HCT116 (cell line): ENCODE data around the gene C2orf68. TPM values are rescaled to one million over a fixed set of nuclear protein-coding genes. Genes with fewer than 3 reads are reported as not detected.

ENCODE experiments used
- ATAC-seq: fragments of 200-7000 bp; cut with Tn5 transposase; 2 replicates; pipeline ENCODE4 v1.9.1; 2020; ENCODE audit warnings: mild to moderate bottlenecking, moderate library complexity
- BruUV-seq: library from RNA; stranded (reverse); fragments of 400-500 nt; replicated peaks from 2 replicates; lab custom pipeline; 2021; lab: Mats Ljungman, UMichigan
- CTCF ChIA-PET: fragments of 300-600 bp; sonication (Branson Sonifier 250); formaldehyde crosslinking; loops from one replicate; lab custom pipeline; 2021; ENCODE audit warnings: antibody characterized with exemption; lab: Charles Lee
- POLR2A ChIA-PET: fragments of 300-600, 350-600 bp; sonication (Branson Sonifier 250); formaldehyde crosslinking; loops from one replicate; lab custom pipeline; 2021; ENCODE audit warnings: antibody characterized with exemption; lab: Charles Lee
- RAD21 ChIA-PET, 2 experiments: fragments of 300-600 bp; sonication (Branson Sonifier 250); formaldehyde crosslinking; loops; one replicate each; lab custom pipeline; 2023; ENCODE audit warnings: low total read pairs in 2 of 2; ENCODE audit not compliant: uncharacterized antibody in 2 of 2, unreplicated experiment in 2 of 2, low non-redundant PET in 1 of 2; lab: Charles Lee
- DNase-seq: peaks from one replicate; pipeline ENCODE4 v3.0.0-alpha.2; 2010; ENCODE audit warnings: low read depth, low spot score
- H2AFZ ChIP-seq: fragments of 200-600 bp; shearing (Covaris generic), sonication (generic); 2 replicates; pipeline ENCODE4 v1.6.1; 2017; ENCODE audit warnings: low read depth, mixed run types, mixed read lengths, antibody characterized with exemption, low read length; ENCODE audit not compliant: poor library complexity, severe bottlenecking
- H3K27ac ChIP-seq: 2 replicates; pipeline ENCODE4 v1.5.1; 2012; ENCODE audit warnings: low read depth, low read length
- H3K27me3 ChIP-seq: fragments of 200-600 bp; sonication (generic); 2 replicates; pipeline ENCODE4 v1.6.1; 2016; ENCODE audit warnings: mixed run types, low read length, mixed read lengths; ENCODE audit not compliant: insufficient read depth
- H3K36me3 ChIP-seq, 2 experiments: fragments of 200-500 bp in 1 of 2; fragments of 200-600 bp in 1 of 2; sonication (Bioruptor generic) in 1 of 2; sonication (generic) in 1 of 2; 2 replicates each; pipeline versions ENCODE4 v1.5.1 to v1.6.1; 2014 to 2016; ENCODE audit warnings: low read length in 2 of 2, inconsistent platforms in 1 of 2, mixed read lengths in 1 of 2, mixed run types in 1 of 2; ENCODE audit not compliant: insufficient read depth in 2 of 2, control insufficient read depth in 1 of 2
- H3K4me1 ChIP-seq, 2 experiments: fragments of 200-600 bp in 1 of 2; sonication (generic) in 1 of 2; 2 replicates each; pipeline versions ENCODE4 v1.5.1 to v1.6.1; 2012 to 2017; ENCODE audit warnings: low read length in 2 of 2, inconsistent platforms in 1 of 2, mild to moderate bottlenecking in 1 of 2, mixed read lengths in 1 of 2, mixed run types in 1 of 2, moderate library complexity in 1 of 2; ENCODE audit not compliant: insufficient read depth in 2 of 2, control insufficient read depth in 1 of 2
- H3K4me2 ChIP-seq: fragments of 200-600 bp; sonication (generic); 2 replicates; pipeline ENCODE4 v1.6.1; 2017; ENCODE audit warnings: mixed run types, low read length, mixed read lengths
- H3K4me3 ChIP-seq, 2 experiments: fragments of 200-600 bp in 1 of 2; sonication (generic) in 1 of 2; replicated peaks in 1 of 2; 2 replicates each; pipeline ENCODE4 v1.5.1; 2011 to 2016; ENCODE audit warnings: low read length in 2 of 2, control low read depth in 1 of 2, low read depth in 1 of 2, mild to moderate bottlenecking in 1 of 2, mixed read lengths in 1 of 2, mixed run types in 1 of 2
- H3K79me2 ChIP-seq: fragments of 200-600 bp; sonication (generic); 2 replicates; pipeline ENCODE4 v1.6.1; 2017; ENCODE audit warnings: mild to moderate bottlenecking, mixed run types, low read length, moderate library complexity, mixed read lengths; ENCODE audit not compliant: insufficient read depth
- H3K9ac ChIP-seq: fragments of 200-600 bp; sonication (generic); 2 replicates; pipeline ENCODE4 v1.6.1; 2016; ENCODE audit warnings: low read length, mixed read lengths
- H3K9me2 ChIP-seq: fragments of 200-600 bp; sonication (generic), shearing (Covaris generic); 2 replicates; pipeline ENCODE4 v1.6.1; 2017; ENCODE audit warnings: mixed run types, mild to moderate bottlenecking, moderate library complexity; ENCODE audit not compliant: insufficient read depth
- H3K9me3 ChIP-seq, 2 experiments: fragments of 200-500 bp in 1 of 2; fragments of 200-600 bp in 1 of 2; sonication (Bioruptor generic) in 1 of 2; sonication (generic) in 1 of 2; 2 replicates each; pipeline ENCODE4 v1.6.1; 2014 to 2017; ENCODE audit warnings: low read length in 2 of 2, mixed read lengths in 2 of 2, inconsistent platforms in 1 of 2, low read depth in 1 of 2, mild to moderate bottlenecking in 1 of 2, mixed run types in 1 of 2, moderate library complexity in 1 of 2; ENCODE audit not compliant: control insufficient read depth in 1 of 2, insufficient read depth in 1 of 2
- H4K20me1 ChIP-seq: fragments of 200-600 bp; sonication (generic), shearing (Covaris generic); 2 replicates; pipeline ENCODE4 v1.6.1; 2017; ENCODE audit warnings: mixed run types, mild to moderate bottlenecking, moderate library complexity; ENCODE audit not compliant: insufficient read depth
- CBX3 ChIP-seq: IDR thresholded peaks from 2 replicates; pipeline ENCODE4 v1.6.1; 2012; ENCODE audit warnings: low read depth
- CEBPB ChIP-seq: IDR thresholded peaks from 2 replicates; pipeline ENCODE4 v1.6.1; 2012; ENCODE audit warnings: low read depth
- EGR1 ChIP-seq: IDR thresholded peaks from 2 replicates; pipeline ENCODE4 v1.6.1; 2012; ENCODE audit warnings: low read depth
- EZH2 ChIP-seq: fragments of 200-600 bp; sonication (generic); IDR thresholded peaks from 2 replicates; pipeline ENCODE4 v1.6.1; 2017; ENCODE audit warnings: antibody characterized with exemption, mixed run types
- EZH2phosphoT487 ChIP-seq: fragments of 200-600 bp; IDR thresholded peaks from 2 replicates; pipeline ENCODE4 v1.6.1; 2018; ENCODE audit warnings: antibody characterized with exemption, borderline replicate concordance
- JUND ChIP-seq: IDR thresholded peaks from 2 replicates; pipeline ENCODE4 v1.6.1; 2012
- MAX ChIP-seq: IDR thresholded peaks from 2 replicates; pipeline ENCODE4 v1.6.1; 2012
- RAD21 ChIP-seq: IDR thresholded peaks from 2 replicates; pipeline ENCODE4 v1.6.1; 2012; ENCODE audit warnings: low read depth, mild to moderate bottlenecking
- SIN3A ChIP-seq: IDR thresholded peaks from 2 replicates; pipeline ENCODE4 v1.6.1; 2012; ENCODE audit warnings: low read depth
- SP1 ChIP-seq: IDR thresholded peaks from 2 replicates; pipeline ENCODE4 v1.6.1; 2012; ENCODE audit warnings: low read depth
- SRF ChIP-seq: IDR thresholded peaks from 2 replicates; pipeline ENCODE4 v1.6.1; 2012; ENCODE audit warnings: low read depth
- TCF7L2 ChIP-seq: IDR thresholded peaks from 2 replicates; pipeline ENCODE4 v1.7.0; 2011; ENCODE audit warnings: borderline replicate concordance, inconsistent platforms; ENCODE audit not compliant: insufficient read depth, insufficient read length; ENCODE audit errors: extremely low read depth
- YY1 ChIP-seq: IDR thresholded peaks from 2 replicates; pipeline ENCODE4 v1.6.1; 2011; ENCODE audit warnings: low read length, low read depth, moderate library complexity, mild to moderate bottlenecking; ENCODE audit not compliant: insufficient replicate concordance; ENCODE audit errors: extremely low read depth
- ZFX ChIP-seq: fragments of 450-650 bp; IDR thresholded peaks from 2 replicates; pipeline ENCODE4 v1.6.1; 2017
- ZNF274 ChIP-seq: fragments of 200-500 bp; sonication (Bioruptor generic); IDR thresholded peaks from 2 replicates; pipeline ENCODE4 v1.6.1; 2014; ENCODE audit warnings: mild to moderate bottlenecking, low read depth, low read length, inconsistent platforms
- intact Hi-C: fragments of 100-400 bp; cut with micrococcal nuclease; formaldehyde crosslinking; loops from 2 replicates; pipeline ENCODE4 v1.10.0; 2022
- total RNA-seq: library from RNA; stranded (reverse); gene quantifications from one replicate; pipeline ENCODE4 v1.2.1, GENCODE V29; 2021; ENCODE audit not compliant: unreplicated experiment
- TF ChIP-seq, protein P1 (sequence below): IDR thresholded peaks from 2 replicates; pipeline ENCODE4 v1.6.1; 2012; ENCODE audit warnings: low read depth
- TF ChIP-seq, protein P2 (sequence below): IDR thresholded peaks from 2 replicates; pipeline ENCODE4 v1.6.1; 2011; ENCODE audit warnings: mild to moderate bottlenecking, low read length, moderate library complexity; ENCODE audit not compliant: insufficient replicate concordance; ENCODE audit errors: extremely low read depth
- TF ChIP-seq, protein P3 (sequence below), 3 experiments: fragments of 200-600 bp in 1 of 3; sonication (generic) in 1 of 3; IDR thresholded peaks in 2 of 3; conservative IDR thresholded peaks in 1 of 3; 2 replicates each; pipeline ENCODE4 v1.5.1; 2012 to 2017; ENCODE audit warnings: low read depth in 2 of 3, low read length in 2 of 3, antibody characterized with exemption in 1 of 3, borderline replicate concordance in 1 of 3, control low read depth in 1 of 3, mild to moderate bottlenecking in 1 of 3, mixed read lengths in 1 of 3, mixed run types in 1 of 3, moderate library complexity in 1 of 3; ENCODE audit not compliant: insufficient read depth in 1 of 3

Gene C2orf68
- total RNA-seq, 1 experiment from 2014 or later = 21.8 TPM

DNA sequence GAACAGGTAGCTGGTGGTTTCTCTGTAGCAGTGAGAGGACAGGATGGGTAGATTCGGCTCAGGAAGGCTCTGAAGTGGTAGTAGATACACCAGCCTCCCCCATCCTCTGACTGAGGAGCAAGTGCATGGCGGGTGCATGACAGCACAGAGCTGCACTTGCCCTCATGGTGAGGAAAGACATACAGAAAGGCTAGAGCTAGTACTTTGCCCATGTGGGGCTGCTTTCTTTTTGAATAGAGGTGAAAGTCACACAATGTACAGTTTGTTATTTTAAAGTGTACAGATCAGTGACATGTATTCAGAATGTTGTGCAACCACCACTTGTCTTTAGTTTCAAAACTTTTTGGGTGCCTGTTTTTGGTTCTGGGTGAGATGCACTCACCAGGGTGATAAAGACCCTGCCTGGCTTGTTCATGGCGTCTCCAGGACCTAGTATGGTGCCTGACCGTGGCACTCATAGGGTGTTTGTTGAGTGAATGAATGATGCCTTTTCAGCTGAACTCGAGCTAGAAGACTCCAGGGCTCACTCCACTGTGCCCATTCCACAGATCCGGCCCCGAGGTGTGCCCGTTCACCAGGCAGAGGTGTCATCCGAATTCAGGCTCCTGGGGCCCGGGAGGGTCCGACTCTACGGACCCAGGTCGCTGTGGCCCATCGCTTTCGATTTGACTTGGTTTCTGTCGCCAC, 28.1 kb downstream of the C2orf68 start:
- Histone ChIP-seq H3K9me3 (no peaks in the 10 kb centered on the region), H3K27me3 (no peaks in the 10 kb centered on the region), H3K36me3 (peaks cover 0 to 4% of the 10 kb centered on the region in 2 experiments; a peak in 2 of 4 replicates), H3K4me2 (no peak overlapping the region), H3K4me1 (peaks cover 20 to 23% of the 10 kb centered on the region in 2 experiments), H4K20me1 (no peaks in the 10 kb centered on the region), H3K27ac (no peak overlapping the region), H2AFZ (no peak overlapping the region), H3K9ac (no peak overlapping the region), H3K9me2 (no peaks in the 10 kb centered on the region), H3K4me3 (no peak overlapping the region), H3K79me2 (no peaks in the 10 kb centered on the region)
- POLR2A ChIA-PET = interaction anchor here (0.8 to 1.1 kb wide), 3 partner anchors 10 to 12 kb away, joined by 3 read pairs; partner anchors contain the start of gene RNF181
- no peak for ATAC-seq
- intact Hi-C loops = no loop called here
- TF ChIP-seq ZNF274 (no peak), EGR1 (no peak), EZH2phosphoT487 (no peak), TCF7L2 (no peak), SRF (no peak), MAX (no peak), EZH2 (no peak), SP1 (no peak), SIN3A (no peak), CEBPB (no peak), CBX3 (no peak), YY1 (no peak), ZFX (no peak), RAD21 (no peak), JUND (no peak)
- TF ChIP-seq, protein P1, sequence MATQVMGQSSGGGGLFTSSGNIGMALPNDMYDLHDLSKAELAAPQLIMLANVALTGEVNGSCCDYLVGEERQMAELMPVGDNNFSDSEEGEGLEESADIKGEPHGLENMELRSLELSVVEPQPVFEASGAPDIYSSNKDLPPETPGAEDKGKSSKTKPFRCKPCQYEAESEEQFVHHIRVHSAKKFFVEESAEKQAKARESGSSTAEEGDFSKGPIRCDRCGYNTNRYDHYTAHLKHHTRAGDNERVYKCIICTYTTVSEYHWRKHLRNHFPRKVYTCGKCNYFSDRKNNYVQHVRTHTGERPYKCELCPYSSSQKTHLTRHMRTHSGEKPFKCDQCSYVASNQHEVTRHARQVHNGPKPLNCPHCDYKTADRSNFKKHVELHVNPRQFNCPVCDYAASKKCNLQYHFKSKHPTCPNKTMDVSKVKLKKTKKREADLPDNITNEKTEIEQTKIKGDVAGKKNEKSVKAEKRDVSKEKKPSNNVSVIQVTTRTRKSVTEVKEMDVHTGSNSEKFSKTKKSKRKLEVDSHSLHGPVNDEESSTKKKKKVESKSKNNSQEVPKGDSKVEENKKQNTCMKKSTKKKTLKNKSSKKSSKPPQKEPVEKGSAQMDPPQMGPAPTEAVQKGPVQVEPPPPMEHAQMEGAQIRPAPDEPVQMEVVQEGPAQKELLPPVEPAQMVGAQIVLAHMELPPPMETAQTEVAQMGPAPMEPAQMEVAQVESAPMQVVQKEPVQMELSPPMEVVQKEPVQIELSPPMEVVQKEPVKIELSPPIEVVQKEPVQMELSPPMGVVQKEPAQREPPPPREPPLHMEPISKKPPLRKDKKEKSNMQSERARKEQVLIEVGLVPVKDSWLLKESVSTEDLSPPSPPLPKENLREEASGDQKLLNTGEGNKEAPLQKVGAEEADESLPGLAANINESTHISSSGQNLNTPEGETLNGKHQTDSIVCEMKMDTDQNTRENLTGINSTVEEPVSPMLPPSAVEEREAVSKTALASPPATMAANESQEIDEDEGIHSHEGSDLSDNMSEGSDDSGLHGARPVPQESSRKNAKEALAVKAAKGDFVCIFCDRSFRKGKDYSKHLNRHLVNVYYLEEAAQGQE = no peak
- TF ChIP-seq, protein P2, sequence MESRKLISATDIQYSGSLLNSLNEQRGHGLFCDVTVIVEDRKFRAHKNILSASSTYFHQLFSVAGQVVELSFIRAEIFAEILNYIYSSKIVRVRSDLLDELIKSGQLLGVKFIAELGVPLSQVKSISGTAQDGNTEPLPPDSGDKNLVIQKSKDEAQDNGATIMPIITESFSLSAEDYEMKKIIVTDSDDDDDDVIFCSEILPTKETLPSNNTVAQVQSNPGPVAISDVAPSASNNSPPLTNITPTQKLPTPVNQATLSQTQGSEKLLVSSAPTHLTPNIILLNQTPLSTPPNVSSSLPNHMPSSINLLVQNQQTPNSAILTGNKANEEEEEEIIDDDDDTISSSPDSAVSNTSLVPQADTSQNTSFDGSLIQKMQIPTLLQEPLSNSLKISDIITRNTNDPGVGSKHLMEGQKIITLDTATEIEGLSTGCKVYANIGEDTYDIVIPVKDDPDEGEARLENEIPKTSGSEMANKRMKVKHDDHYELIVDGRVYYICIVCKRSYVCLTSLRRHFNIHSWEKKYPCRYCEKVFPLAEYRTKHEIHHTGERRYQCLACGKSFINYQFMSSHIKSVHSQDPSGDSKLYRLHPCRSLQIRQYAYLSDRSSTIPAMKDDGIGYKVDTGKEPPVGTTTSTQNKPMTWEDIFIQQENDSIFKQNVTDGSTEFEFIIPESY = no peak
- TF ChIP-seq, protein P3, sequence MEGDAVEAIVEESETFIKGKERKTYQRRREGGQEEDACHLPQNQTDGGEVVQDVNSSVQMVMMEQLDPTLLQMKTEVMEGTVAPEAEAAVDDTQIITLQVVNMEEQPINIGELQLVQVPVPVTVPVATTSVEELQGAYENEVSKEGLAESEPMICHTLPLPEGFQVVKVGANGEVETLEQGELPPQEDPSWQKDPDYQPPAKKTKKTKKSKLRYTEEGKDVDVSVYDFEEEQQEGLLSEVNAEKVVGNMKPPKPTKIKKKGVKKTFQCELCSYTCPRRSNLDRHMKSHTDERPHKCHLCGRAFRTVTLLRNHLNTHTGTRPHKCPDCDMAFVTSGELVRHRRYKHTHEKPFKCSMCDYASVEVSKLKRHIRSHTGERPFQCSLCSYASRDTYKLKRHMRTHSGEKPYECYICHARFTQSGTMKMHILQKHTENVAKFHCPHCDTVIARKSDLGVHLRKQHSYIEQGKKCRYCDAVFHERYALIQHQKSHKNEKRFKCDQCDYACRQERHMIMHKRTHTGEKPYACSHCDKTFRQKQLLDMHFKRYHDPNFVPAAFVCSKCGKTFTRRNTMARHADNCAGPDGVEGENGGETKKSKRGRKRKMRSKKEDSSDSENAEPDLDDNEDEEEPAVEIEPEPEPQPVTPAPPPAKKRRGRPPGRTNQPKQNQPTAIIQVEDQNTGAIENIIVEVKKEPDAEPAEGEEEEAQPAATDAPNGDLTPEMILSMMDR (IDR thresholded peaks at IDR 0.05 in 2 of 3, conservative IDR thresholded peaks at IDR 0.05 in 1 of 3; ENCODE audit: borderline replicate concordance in 1 of 3, insufficient read depth in 1 of 3, low read depth in 2 of 3, low read length in 2 of 3) = no peak
- DNase-seq = no peak
- RAD21 ChIA-PET = no interaction called here
- no TSS peak for BruUV-seq
- CTCF ChIA-PET = no interaction called here
